Keratinocyte (primary cell): Measurements from ENCODE around the gene USP17L25. TPM values are rescaled to one million over a fixed set of nuclear protein-coding genes. Genes with fewer than 3 reads are reported as not detected.
"Not testable (repeated sequence)": the region's sequence is repeated elsewhere in the genome, so short reads cannot be mapped to it uniquely, and the experiment has no call there.

Experiments used
- DNase-seq: peaks from one replicate; pipeline ENCODE4 v3.0.0-alpha.2; 2011; ENCODE audit warnings: low read depth, missing footprints, low spot score
- FAIRE-seq: peaks from 2 replicates; lab custom pipeline; 2011; peaks lifted over from hg19 to GRCh38; lab: Jason Lieb, UNC
- H2AFZ ChIP-seq: 2 replicates; pipeline ENCODE4 v1.6.0; 2012; ENCODE audit warnings: low read length, control low read depth, inconsistent platforms; ENCODE audit not compliant: control insufficient read depth
- H3K27ac ChIP-seq: 2 replicates; pipeline ENCODE4 v1.5.1; 2011; ENCODE audit warnings: low read length; ENCODE audit not compliant: control insufficient read depth, insufficient read depth
- H3K27me3 ChIP-seq: 3 replicates; pipeline ENCODE4 v1.6.0; 2011; ENCODE audit warnings: low read length; ENCODE audit not compliant: control insufficient read depth, insufficient read depth; ENCODE audit errors: extremely low read depth
- H3K36me3 ChIP-seq, 2 experiments: 2 replicates in 1 of 2; 3 replicates in 1 of 2; pipeline ENCODE4 v1.5.1; 2011; ENCODE audit warnings: low read length in 2 of 2, mild to moderate bottlenecking in 1 of 2; ENCODE audit not compliant: control insufficient read depth in 2 of 2, insufficient read depth in 2 of 2; ENCODE audit errors: extremely low read depth in 1 of 2
- H3K4me1 ChIP-seq: 3 replicates; pipeline ENCODE4 v1.5.1; 2011; ENCODE audit warnings: low read length; ENCODE audit not compliant: control insufficient read depth, insufficient read depth; ENCODE audit errors: extremely low read depth
- H3K4me2 ChIP-seq: 3 replicates; pipeline ENCODE4 v1.6.0; 2011; ENCODE audit warnings: low read depth, low read length; ENCODE audit not compliant: control insufficient read depth, insufficient read depth; ENCODE audit errors: extremely low read depth
- H3K4me3 ChIP-seq, 3 experiments: fragments of 200-600 bp in 1 of 3; sonication (generic) in 1 of 3; 2 replicates in 2 of 3; 3 replicates in 1 of 3; pipeline ENCODE4 v1.5.1; 2011 to 2016; ENCODE audit warnings: low read length in 3 of 3, mild to moderate bottlenecking in 3 of 3, control low read depth in 2 of 3, inconsistent platforms in 1 of 3, low read depth in 1 of 3, mixed read lengths in 1 of 3, mixed run types in 1 of 3, moderate library complexity in 1 of 3; ENCODE audit not compliant: control insufficient read depth in 2 of 3, insufficient read depth in 2 of 3; ENCODE audit errors: extremely low read depth in 1 of 3
- H3K79me2 ChIP-seq: 2 replicates; pipeline ENCODE4 v1.6.0; 2012; ENCODE audit warnings: low read length; ENCODE audit not compliant: control insufficient read depth, insufficient read depth
- H3K9ac ChIP-seq: 3 replicates; pipeline ENCODE4 v1.6.0; 2011; ENCODE audit warnings: low read length; ENCODE audit not compliant: control insufficient read depth, insufficient read depth; ENCODE audit errors: extremely low read depth
- H3K9me1 ChIP-seq: 3 replicates; pipeline ENCODE4 v1.6.0; 2011; ENCODE audit warnings: low read length; ENCODE audit not compliant: control insufficient read depth, insufficient read depth; ENCODE audit errors: extremely low read depth
- H3K9me3 ChIP-seq: 2 replicates; pipeline ENCODE4 v1.5.1; 2012; ENCODE audit warnings: low read depth, low read length; ENCODE audit not compliant: control insufficient read depth
- H4K20me1 ChIP-seq: 3 replicates; pipeline ENCODE4 v1.6.0; 2011; ENCODE audit warnings: low read length; ENCODE audit not compliant: control insufficient read depth, insufficient read depth; ENCODE audit errors: extremely low read depth
- dilution Hi-C: fragments of 300-500 bp; cut with MboI; formaldehyde crosslinking; loops from one replicate; pipeline ENCODE4 v1.7.0; 2020; ENCODE audit warnings: low sequenced_read_pairs; ENCODE audit not compliant: extremely low pct_ligation_motif_present
- polyA plus RNA-seq, 5 experiments: library from polyadenylated mRNA; depleted of rRNA in 3 of 5; stranded (reverse) in 3 of 5; stranded (forward) in 1 of 5; unstranded in 1 of 5; fragments of >200 nt; gene quantifications; 1 replicate in 1 of 5; 2 replicates in 3 of 5; 3 replicates in 1 of 5; pipeline versions ENCODE4 v1.2.1 to v1.2.3, GENCODE V29; 2011 to 2012; ENCODE audit warnings: missing spikeins in 2 of 5, low read depth in 1 of 5, low replicate concordance in 1 of 5

USP17L25 gene
- polyA plus RNA-seq, 1 donor (not counting 4 experiments of a cell fraction or from before 2014, with no cell fraction given): not detected

DNA sequence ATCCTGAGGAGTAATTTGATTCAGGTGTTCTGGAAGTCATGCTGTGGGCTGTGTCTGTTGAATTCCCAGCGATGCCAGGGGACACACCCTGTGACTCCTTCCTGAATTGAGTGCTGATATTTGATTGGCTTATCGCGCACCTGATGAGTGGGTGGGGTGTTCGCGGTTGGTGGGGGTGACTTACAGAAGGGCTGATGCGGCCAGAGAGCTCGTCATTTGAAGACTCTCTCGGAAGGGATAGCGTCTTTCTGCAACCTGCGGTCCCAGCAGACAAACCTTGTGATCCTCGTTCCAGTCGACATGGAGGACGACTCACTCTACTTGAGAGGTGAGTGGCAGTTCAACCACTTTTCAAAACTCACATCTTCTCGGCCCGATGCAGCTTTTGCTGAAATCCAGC, 33.1 kb downstream of the USP17L25 start, which contains the start of gene USP17L30:
USP17L30 (plus strand) TSS at position 301 of the 400 bp plus-strand sequence; CDS start at position 301, 0 bp downstream.
- H3K9me3 ChIP-seq, H3K9me1 ChIP-seq, H2AFZ ChIP-seq, H3K36me3 ChIP-seq, H3K27ac ChIP-seq, H4K20me1 ChIP-seq, dilution Hi-C loops, H3K27me3 ChIP-seq, DNase-seq, H3K79me2 ChIP-seq, H3K4me2 ChIP-seq, H3K4me1 ChIP-seq, FAIRE-seq, H3K9ac ChIP-seq, H3K4me3 ChIP-seq: not testable (repeated sequence)

DNA sequence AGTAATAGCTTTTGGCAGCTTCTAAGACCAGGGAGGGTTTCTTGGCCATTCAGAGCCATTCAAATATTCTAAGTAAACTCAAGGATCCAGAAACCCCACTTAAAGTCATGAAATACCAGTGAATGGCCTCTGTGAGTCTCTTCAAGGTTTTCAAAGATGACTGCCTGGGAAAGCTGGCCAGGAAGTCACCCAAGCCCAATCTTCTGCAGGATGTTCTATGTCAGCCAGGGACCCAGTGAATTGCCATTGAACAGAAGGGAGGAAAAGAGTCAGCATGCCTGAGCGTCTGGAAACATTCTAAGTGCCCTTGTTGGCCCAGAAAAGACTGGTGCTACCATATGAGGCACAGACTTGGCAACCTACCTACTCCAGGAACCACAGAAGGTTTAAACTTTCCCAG, 50.2 kb downstream of the USP17L25 start:
- DNase-seq, dilution Hi-C loops, FAIRE-seq: not testable (repeated sequence)

More for the DNA sequence above, 50.2 kb downstream of the USP17L25 start:
- not testable (repeated sequence) for H4K20me1 ChIP-seq, H3K4me3 ChIP-seq, H3K27ac ChIP-seq, H3K9me1 ChIP-seq, H3K9ac ChIP-seq, H3K27me3 ChIP-seq, H3K79me2 ChIP-seq, H3K4me2 ChIP-seq, H2AFZ ChIP-seq, H3K9me3 ChIP-seq, H3K36me3 ChIP-seq, H3K4me1 ChIP-seq

Other genes starting within 250 kb of the USP17L25 start
- not detected in 3 replicates for gene FAM90A26, start 159.5 kb upstream of the USP17L25 start, polyA plus RNA-seq
- gene USP17L10, start 119.3 kb upstream of the USP17L25 start, polyA plus RNA-seq: not detected in 3 replicates
- not detected in 3 replicates for gene USP17L11, start 114.5 kb upstream of the USP17L25 start, polyA plus RNA-seq
- gene USP17L12, start 109.8 kb upstream of the USP17L25 start, polyA plus RNA-seq: not detected in 3 replicates
- gene USP17L13, start 105.0 kb upstream of the USP17L25 start, polyA plus RNA-seq: not detected in 3 replicates
- gene USP17L15, start 95.5 kb upstream of the USP17L25 start, polyA plus RNA-seq: not detected in 3 replicates
- not detected in 3 replicates for gene USP17L17, start 86.0 kb upstream of the USP17L25 start, polyA plus RNA-seq
- gene USP17L18, start 81.3 kb upstream of the USP17L25 start, polyA plus RNA-seq: not detected in 3 replicates
- gene USP17L19, start 76.5 kb upstream of the USP17L25 start, polyA plus RNA-seq: not detected in 3 replicates
- not detected in 3 replicates for gene USP17L20, start 71.8 kb upstream of the USP17L25 start, polyA plus RNA-seq
- gene USP17L21, start 67.0 kb upstream of the USP17L25 start, polyA plus RNA-seq: not detected in 3 replicates
- not detected in 3 replicates for gene USP17L22, start 62.3 kb upstream of the USP17L25 start, polyA plus RNA-seq
- gene USP17L24, start 4.7 kb upstream of the USP17L25 start, polyA plus RNA-seq: not detected in 3 replicates
- not detected in 3 replicates for gene USP17L26, start 4.7 kb downstream of the USP17L25 start, polyA plus RNA-seq
- gene USP17L5, start 9.5 kb downstream of the USP17L25 start, polyA plus RNA-seq: not detected in 3 replicates
- gene USP17L27, start 14.2 kb downstream of the USP17L25 start, polyA plus RNA-seq: not detected in 3 replicates
- not detected in 3 replicates for gene USP17L28, start 19.0 kb downstream of the USP17L25 start, polyA plus RNA-seq
- not detected in 3 replicates for gene USP17L29, start 23.7 kb downstream of the USP17L25 start, polyA plus RNA-seq
- not detected in 3 replicates for gene USP17L30, start 33.2 kb downstream of the USP17L25 start, polyA plus RNA-seq
- not detected in 3 replicates for gene DEFB131A, start 114.5 kb downstream of the USP17L25 start, polyA plus RNA-seq